Measurements from ENCODE around the gene SCG5.

- no peak for TF ChIP-seq CTCF (IDR thresholded peaks at IDR 0.05)
- TF ChIP-seq POLR2AphosphoS5 (IDR thresholded peaks at IDR 0.05; ENCODE audit: low read depth, low read length) = no peak
- no peak for TF ChIP-seq REST (IDR thresholded peaks at IDR 0.05; ENCODE audit: low read depth, low read length)
- no peak for TF ChIP-seq EZH2phosphoT487 (IDR thresholded peaks at IDR 0.05; ENCODE audit: borderline replicate concordance, low read depth)
- TF ChIP-seq MEF2A (IDR thresholded peaks at IDR 0.05; ENCODE audit: borderline replicate concordance, low read depth) = no peak
- no peak for TF ChIP-seq FOXM1 (IDR thresholded peaks at IDR 0.05; ENCODE audit: low read depth)
- no peak for TF ChIP-seq TCF12 (IDR thresholded peaks at IDR 0.05)
- no peak for TF ChIP-seq CHD2 (IDR thresholded peaks at IDR 0.05; ENCODE audit: low read length, partially characterized antibody)
- TF ChIP-seq SIN3A (IDR thresholded peaks at IDR 0.05; ENCODE audit: borderline replicate concordance, low read depth, low read length) = no peak
- no peak for TF ChIP-seq TEAD4 (IDR thresholded peaks at IDR 0.05; ENCODE audit: borderline replicate concordance, insufficient read depth)
- TF ChIP-seq JUND (IDR thresholded peaks at IDR 0.05) = no peak
- no peak for TF ChIP-seq EP300 (IDR thresholded peaks at IDR 0.05; ENCODE audit: borderline replicate concordance in 1 of 2, low read depth in 1 of 2, low read length in 1 of 2)
- TF ChIP-seq YY1 (IDR thresholded peaks at IDR 0.05; ENCODE audit: low read depth) = no peak
Measured at GRCh38 chr15:32691689-32692038, 50.2 kb downstream of the SCG5 start.

Measured in SK-N-SH (cell line).